ENCODE data around the gene CACNA2D3.

The CACNA2D3 gene

GRCh38 chr3:54344601-54345231 is 222.4 kb downstream of the CACNA2D3 start:
- no peak for DNase-seq

GRCh38 chr3:54345847-54346375 is 223.6 kb downstream of the CACNA2D3 start:
- DNase-seq, result no peak

- no peak for DNase-seq
Measured at GRCh38 chr3:54347060-54347459, 224.7 kb downstream of the CACNA2D3 start.

GRCh38 chr3:54347933-54348332 is 225.6 kb downstream of the CACNA2D3 start:
- no peak for DNase-seq

- DNase-seq, result no peak
Measured at GRCh38 chr3:54349231-54349652, 226.9 kb downstream of the CACNA2D3 start.

GRCh38 chr3:54349691-54350090 is 227.3 kb downstream of the CACNA2D3 start:
- DNase-seq, result no peak

- no peak for DNase-seq
Measured at GRCh38 chr3:54353546-54353945, 231.2 kb downstream of the CACNA2D3 start.

GRCh38 chr3:54353946-54354345 is 231.6 kb downstream of the CACNA2D3 start:
- DNase-seq, result no peak

GRCh38 chr3:54355800-54356199 is 233.4 kb downstream of the CACNA2D3 start:
- DNase-seq, result no peak

GRCh38 chr3:54356261-54357045 is 234.1 kb downstream of the CACNA2D3 start:
- no peak for DNase-seq

- DNase-seq, result no peak
Measured at GRCh38 chr3:54357301-54357700, 234.9 kb downstream of the CACNA2D3 start.

GRCh38 chr3:54358316-54358715 is 236.0 kb downstream of the CACNA2D3 start:
- DNase-seq, result no peak

- DNase-seq, result no peak
Measured at GRCh38 chr3:54358969-54359694, 236.8 kb downstream of the CACNA2D3 start.

- DNase-seq, result no peak
Measured at GRCh38 chr3:54360320-54360719, 238.0 kb downstream of the CACNA2D3 start.

- DNase-seq, result no peak
Measured at GRCh38 chr3:54361746-54362283, 239.5 kb downstream of the CACNA2D3 start.

- no peak for DNase-seq
Measured at GRCh38 chr3:54366007-54366750, 243.8 kb downstream of the CACNA2D3 start.

GRCh38 chr3:54366839-54367238 is 244.5 kb downstream of the CACNA2D3 start:
- no peak for DNase-seq

- no peak for DNase-seq
Measured at GRCh38 chr3:54372232-54372631, 249.9 kb downstream of the CACNA2D3 start.

GRCh38 chr3:54374214-54374852 is 252.0 kb downstream of the CACNA2D3 start:
- DNase-seq, result no peak

GRCh38 chr3:54376142-54376807 is 253.9 kb downstream of the CACNA2D3 start:
- no peak for DNase-seq

- DNase-seq, result no peak
Measured at GRCh38 chr3:54376939-54377578, 254.7 kb downstream of the CACNA2D3 start.
